ENCODE data around the gene ERCC5.

- TF ChIP-seq POLR2A (IDR thresholded peaks at IDR 0.05) (no peak), CTCF (IDR thresholded peaks at IDR 0.05) (no peak)
Observed at GRCh38 chr13:102845289-102845629, 573 bp upstream of the ERCC5 start.
